ENCODE results near the gene RSBN1. TPM values are rescaled to one million over a fixed set of nuclear protein-coding genes. Genes with fewer than 3 reads are reported as not detected.

The RSBN1 gene
- polyA plus RNA-seq, 3 donors from 2014 or later: 26.4 to 30.6 (median 30.2) TPM

GRCh38 chr1:113786069-113786468, 26.2 kb downstream of the RSBN1 start:
- peaks cover 20 to 58% of the 10 kb centered on the region in 2 donors for H3K4me1 Mint-ChIP-seq
- H3K4me3 Mint-ChIP-seq: no peak overlapping the region

DNA sequence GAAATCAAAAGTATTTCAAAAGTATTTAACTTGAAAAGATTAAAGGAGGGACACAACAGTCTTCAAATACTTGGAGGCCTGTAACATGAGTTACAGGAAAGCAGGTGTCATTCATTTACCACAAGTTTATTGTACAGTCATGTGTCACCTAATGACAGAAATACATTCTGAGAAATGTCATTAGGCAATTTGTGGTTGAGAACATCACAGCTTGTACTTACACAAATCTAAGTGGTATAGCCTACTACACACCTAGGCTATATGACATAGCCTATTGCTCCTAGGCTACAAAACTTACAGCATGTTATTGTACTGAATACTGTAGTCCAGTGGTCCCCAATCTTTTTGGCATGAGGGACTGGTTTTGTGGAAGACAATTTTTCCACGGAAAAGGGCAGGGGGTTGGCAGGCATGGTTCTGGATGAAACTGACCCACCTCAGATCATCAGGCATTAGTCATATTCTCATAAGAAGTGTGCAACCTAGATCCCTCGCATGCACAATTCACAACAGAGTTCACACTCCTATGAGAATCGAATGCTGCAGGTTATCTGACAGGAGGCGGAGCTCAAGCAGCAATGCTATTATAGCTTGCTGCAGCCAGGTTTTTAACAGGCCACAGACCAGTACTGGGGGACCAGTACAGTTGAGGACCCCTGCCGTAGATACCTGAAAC, 28.0 kb downstream of the RSBN1 start:
- no peaks in the 10 kb centered on the region for H3K36me3 Mint-ChIP-seq

More at GRCh38 chr1:113786069-113786468, 26.2 kb downstream of the RSBN1 start:
- no peaks in the 10 kb centered on the region for H3K9me3 Mint-ChIP-seq
- peaks cover 0 to 4% (median 0%) of the 10 kb centered on the region in 3 donors for H3K36me3 Mint-ChIP-seq
- DNase-seq: no peak
- peak overlapping the region in 2 of 6 donors; percentile 21 to 39 for H3K27ac Mint-ChIP-seq
- H3K27me3 Mint-ChIP-seq (ENCODE audit: low read depth in 3 of 3): no peaks in the 10 kb centered on the region

DNA sequence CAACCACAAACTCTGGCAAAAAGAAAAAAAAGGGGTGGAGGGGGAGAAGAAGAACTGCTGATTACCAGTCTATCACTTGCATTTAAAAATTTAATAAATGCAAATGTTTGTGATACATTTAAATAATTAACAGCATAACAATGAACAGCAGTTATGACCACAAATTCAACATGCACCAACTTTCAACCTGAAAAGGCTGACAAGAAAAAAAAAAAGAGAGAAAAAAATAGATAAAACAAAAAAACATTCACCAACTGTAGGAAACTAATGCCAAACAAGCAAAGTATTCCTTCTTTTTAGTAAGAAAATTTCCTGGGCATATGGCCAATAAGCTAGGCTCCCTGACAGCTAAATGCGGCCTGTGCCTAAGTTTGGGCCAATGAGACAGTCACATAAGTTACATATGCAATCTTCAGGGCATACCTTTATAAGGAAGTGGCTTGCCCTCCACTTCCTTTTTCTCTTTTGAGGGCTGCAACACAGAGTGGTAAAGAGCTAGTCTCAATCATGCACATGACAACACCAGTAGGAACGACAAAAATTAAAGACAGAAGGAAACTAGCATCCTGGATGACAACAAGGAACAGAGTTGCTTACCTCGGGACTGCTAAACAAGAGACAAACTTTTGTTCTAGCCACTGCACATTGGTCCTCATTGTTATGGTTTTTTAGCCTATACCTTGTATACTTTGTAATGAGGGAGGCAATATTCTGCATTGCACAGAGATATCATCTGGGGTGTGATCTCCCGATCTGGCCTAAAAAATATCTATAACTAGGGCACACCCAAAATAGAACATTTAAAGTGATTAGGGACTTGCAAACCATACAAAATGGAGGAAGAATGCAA, 28.8 kb downstream of the RSBN1 start:
- Mint-ChIP-seq H3K27me3 (ENCODE audit: low read depth in 3 of 3) (no peaks in the 10 kb centered on the region), H3K27ac (no peak overlapping the region), H3K9me3 (no peaks in the 10 kb centered on the region), H3K36me3 (peaks cover 0 to 3% (median 0%) of the 10 kb centered on the region in 3 donors), H3K4me3 (peak overlapping the region; percentile 62 to 80 (median 68)), H3K4me1 (peaks cover 9 to 32% of the 10 kb centered on the region in 2 donors)
- DNase-seq: peak; percentile 60 to 67 (median 62)

More for the DNA sequence above, 28.0 kb downstream of the RSBN1 start:
- no peak for DNase-seq
- no peaks in the 10 kb centered on the region for H3K27me3 Mint-ChIP-seq (ENCODE audit: low read depth in 3 of 3)
- peak overlapping the region in 2 of 6 donors; percentile 43 to 80 for H3K27ac Mint-ChIP-seq
- peaks cover 8 to 39% of the 10 kb centered on the region in 2 donors for H3K4me1 Mint-ChIP-seq
- H3K4me3 Mint-ChIP-seq: peak overlapping the region; percentile 62 to 80 (median 68)
- H3K9me3 Mint-ChIP-seq: no peaks in the 10 kb centered on the region

DNA sequence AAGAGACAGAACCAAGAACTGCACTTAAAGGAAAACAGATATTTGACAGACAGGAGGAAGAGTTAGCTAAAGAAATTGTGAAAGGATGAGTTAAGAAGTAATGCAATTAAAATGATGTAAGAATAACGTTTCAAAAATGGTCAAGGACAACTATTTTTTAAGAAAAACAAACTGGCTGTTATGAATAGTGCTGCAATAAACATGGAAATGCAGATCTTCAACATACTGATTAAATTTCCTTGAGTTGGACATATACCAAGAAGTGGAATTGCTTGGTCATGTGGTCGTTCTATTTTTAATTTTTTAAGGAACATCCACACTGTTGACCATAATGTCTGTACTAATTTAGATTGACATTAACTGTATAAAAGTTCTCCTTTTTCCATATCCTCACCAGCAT, 29.9 kb downstream of the RSBN1 start:
- Mint-ChIP-seq H3K4me1 (peaks cover 10 to 25% of the 10 kb centered on the region in 2 donors), H3K9me3 (no peaks in the 10 kb centered on the region), H3K36me3 (peaks cover 0 to 4% (median 0%) of the 10 kb centered on the region in 3 donors), H3K27ac (no peak overlapping the region), H3K4me3 (no peak overlapping the region), H3K27me3 (ENCODE audit: low read depth in 3 of 3) (no peaks in the 10 kb centered on the region)
- no peak for DNase-seq

DNA sequence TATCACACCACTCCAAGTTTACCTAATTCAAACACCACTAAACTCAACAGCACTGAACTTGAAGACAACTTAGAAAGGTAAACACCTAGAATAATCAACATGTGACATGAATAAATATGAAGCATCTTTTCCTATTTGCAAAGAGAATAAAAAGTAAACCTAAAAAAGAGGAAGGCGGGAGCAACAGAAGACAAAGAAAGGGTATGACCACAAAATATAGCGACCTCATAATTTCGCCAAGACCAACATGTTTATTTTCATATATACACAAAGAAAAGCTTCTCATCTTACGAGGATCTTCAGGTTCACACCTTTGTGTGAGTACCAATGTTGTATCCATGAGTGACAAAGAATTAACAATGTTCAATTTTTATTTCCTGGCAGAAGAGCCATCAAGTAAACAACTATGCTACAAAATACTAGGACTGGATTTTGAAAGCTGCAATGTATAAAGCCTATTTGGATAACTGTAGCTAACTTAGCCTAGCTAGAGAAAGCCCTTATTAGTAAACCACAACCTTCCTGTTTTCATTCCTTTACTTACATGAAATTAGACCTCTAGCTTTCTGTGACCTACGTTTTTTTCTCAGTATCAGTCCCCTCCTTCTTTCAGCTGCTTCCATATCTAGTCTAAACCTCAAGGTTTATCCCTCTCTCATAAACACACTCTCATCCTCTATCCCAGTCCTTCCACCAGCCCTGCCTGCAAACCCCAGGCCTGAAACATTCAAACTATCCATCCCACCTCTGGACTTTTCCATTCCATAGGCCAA, 31.7 kb downstream of the RSBN1 start:
- H3K4me3 Mint-ChIP-seq: no peak overlapping the region
- H3K4me1 Mint-ChIP-seq: peaks cover 7 to 9% of the 10 kb centered on the region in 2 donors
- DNase-seq: no peak
- no peaks in the 10 kb centered on the region for H3K27me3 Mint-ChIP-seq (ENCODE audit: low read depth in 3 of 3)
- peaks cover 0 to 11% (median 11%) of the 10 kb centered on the region in 3 donors for H3K36me3 Mint-ChIP-seq
- H3K27ac Mint-ChIP-seq: no peak overlapping the region
- no peaks in the 10 kb centered on the region for H3K9me3 Mint-ChIP-seq

DNA sequence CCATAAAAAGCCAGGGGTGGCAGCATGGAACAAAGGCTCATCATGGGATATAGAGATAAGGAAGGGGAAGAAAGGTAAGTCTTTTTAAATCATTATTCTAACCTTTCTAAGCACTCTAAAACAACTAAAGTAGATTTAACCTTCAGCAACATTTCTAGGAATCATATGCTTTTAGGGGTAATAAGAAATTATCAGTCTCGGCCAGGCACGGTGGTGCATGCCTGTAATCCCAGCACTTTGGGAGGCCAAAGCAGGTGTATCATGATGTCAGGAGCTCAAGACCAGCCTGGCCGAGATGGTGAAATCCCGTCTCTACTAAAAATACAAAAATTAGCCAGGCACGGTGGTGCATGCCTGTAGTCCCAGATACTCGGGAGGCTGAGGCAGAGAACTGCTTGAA, 32.7 kb downstream of the RSBN1 start:
- Mint-ChIP-seq H3K36me3 (peaks cover 0 to 14% (median 11%) of the 10 kb centered on the region in 3 donors), H3K27me3 (ENCODE audit: low read depth in 3 of 3) (no peaks in the 10 kb centered on the region), H3K9me3 (no peaks in the 10 kb centered on the region), H3K4me3 (no peak overlapping the region), H3K27ac (peak overlapping the region in 1 of 6 donors; percentile 82), H3K4me1 (peaks cover 4 to 7% of the 10 kb centered on the region in 2 donors)
- DNase-seq: no peak

GRCh38 chr1:113777561-113777960, 34.7 kb downstream of the RSBN1 start:
- Mint-ChIP-seq H3K4me3 (no peak overlapping the region), H3K27me3 (ENCODE audit: low read depth in 3 of 3) (peaks cover 0 to 1% (median 0%) of the 10 kb centered on the region in 3 donors), H3K9me3 (no peaks in the 10 kb centered on the region), H3K27ac (no peak overlapping the region), H3K4me1 (peaks cover 4 to 7% of the 10 kb centered on the region in 2 donors), H3K36me3 (peaks cover 5 to 17% (median 15%) of the 10 kb centered on the region in 3 donors)
- DNase-seq: no peak

- no peak overlapping the region for H3K4me3 Mint-ChIP-seq
- peaks cover 0 to 1% (median 0%) of the 10 kb centered on the region in 3 donors for H3K27me3 Mint-ChIP-seq (ENCODE audit: low read depth in 3 of 3)
- peak overlapping the region in 1 of 6 donors; percentile 2 for H3K27ac Mint-ChIP-seq
- peaks cover 9 to 30% of the 10 kb centered on the region in 2 donors for H3K4me1 Mint-ChIP-seq
- no peak for DNase-seq
- H3K36me3 Mint-ChIP-seq: peaks cover 11 to 28% (median 25%) of the 10 kb centered on the region in 3 donors
- H3K9me3 Mint-ChIP-seq: no peaks in the 10 kb centered on the region
Observed at GRCh38 chr1:113770031-113770430, 42.2 kb downstream of the RSBN1 start.

GRCh38 chr1:113769601-113769970, 42.7 kb downstream of the RSBN1 start:
- Mint-ChIP-seq H3K4me1 (peaks cover 9 to 30% of the 10 kb centered on the region in 2 donors), H3K9me3 (no peaks in the 10 kb centered on the region), H3K27me3 (ENCODE audit: low read depth in 3 of 3) (peaks cover 0 to 1% (median 0%) of the 10 kb centered on the region in 3 donors), H3K36me3 (peaks cover 11 to 31% (median 25%) of the 10 kb centered on the region in 3 donors), H3K27ac (peak overlapping the region in 2 of 6 donors; percentile 10 to 15), H3K4me3 (no peak overlapping the region)
- no peak for DNase-seq

DNA sequence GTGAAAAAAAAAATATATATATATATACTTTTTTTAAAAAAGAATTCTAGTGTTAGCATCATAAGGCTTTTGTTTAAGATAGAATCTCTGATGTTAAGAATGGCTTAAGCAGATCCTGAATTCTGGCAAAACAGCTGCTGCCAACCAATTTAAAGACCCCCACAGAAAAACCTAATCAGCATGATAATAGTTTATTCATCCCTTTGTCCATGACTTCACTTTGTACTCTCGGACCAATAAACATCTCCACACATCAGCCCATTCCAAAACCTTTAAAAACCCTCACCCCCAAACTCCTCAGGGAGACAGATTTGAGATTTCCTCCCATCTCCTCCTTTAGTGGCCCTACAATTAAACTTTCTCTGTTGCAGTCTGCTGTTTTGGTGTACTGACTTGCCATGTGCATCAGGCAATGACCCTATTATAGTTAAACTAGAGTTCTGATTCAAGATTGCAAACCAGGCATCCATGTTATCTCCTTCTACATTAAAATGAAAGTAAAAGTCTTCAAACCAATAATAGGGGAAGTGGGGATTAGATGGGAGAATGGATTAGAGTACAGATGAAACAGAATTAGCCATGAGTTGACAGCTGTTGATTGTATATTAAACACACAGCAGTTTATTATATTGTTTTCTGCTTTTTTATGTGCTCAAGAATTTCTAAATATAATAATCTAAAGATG, 43.2 kb downstream of the RSBN1 start:
- peaks cover 11 to 31% (median 27%) of the 10 kb centered on the region in 3 donors for H3K36me3 Mint-ChIP-seq
- H3K27ac Mint-ChIP-seq: peak overlapping the region in 4 of 6 donors; percentile 4 to 15 (median 10)
- H3K27me3 Mint-ChIP-seq (ENCODE audit: low read depth in 3 of 3): peaks cover 0 to 1% (median 0%) of the 10 kb centered on the region in 3 donors
- no peak overlapping the region for H3K4me3 Mint-ChIP-seq
- H3K4me1 Mint-ChIP-seq: peaks cover 9 to 30% of the 10 kb centered on the region in 2 donors
- H3K9me3 Mint-ChIP-seq: no peaks in the 10 kb centered on the region
- DNase-seq: no peak

GRCh38 chr1:113765306-113766230, 46.7 kb downstream of the RSBN1 start:
- DNase-seq: no peak
- H3K36me3 Mint-ChIP-seq: peaks cover 11 to 26% (median 25%) of the 10 kb centered on the region in 3 donors
- no peak overlapping the region for H3K4me3 Mint-ChIP-seq
- H3K27ac Mint-ChIP-seq: peak overlapping the region in 4 of 6 donors; percentile 4 to 72 (median 40)
- peaks cover 9 to 19% of the 10 kb centered on the region in 2 donors for H3K4me1 Mint-ChIP-seq
- H3K9me3 Mint-ChIP-seq: no peaks in the 10 kb centered on the region
- H3K27me3 Mint-ChIP-seq (ENCODE audit: low read depth in 3 of 3): peaks cover 0 to 3% (median 0%) of the 10 kb centered on the region in 3 donors

DNA sequence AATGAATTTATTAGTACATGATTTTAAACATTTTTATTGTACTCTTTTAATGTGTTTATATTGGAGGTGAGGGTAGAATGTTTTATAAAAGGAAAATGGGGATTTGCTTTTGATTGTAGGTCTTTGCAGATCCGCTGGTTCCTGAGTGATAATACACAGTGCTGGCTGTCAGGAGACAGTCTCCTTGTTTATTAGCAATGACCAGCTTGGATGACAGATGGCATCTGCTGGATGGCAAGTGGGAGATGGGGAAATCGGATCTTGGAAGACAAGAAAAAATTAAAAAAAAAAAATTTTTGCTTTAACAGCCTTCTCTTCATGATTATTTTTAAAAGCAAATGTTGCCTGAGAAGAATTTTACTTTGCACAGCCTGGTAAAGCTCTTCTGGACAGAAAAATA, 48.6 kb downstream of the RSBN1 start:
- H3K36me3 Mint-ChIP-seq: peaks cover 11 to 26% (median 25%) of the 10 kb centered on the region in 3 donors
- peaks cover 6 to 10% (median 7%) of the 10 kb centered on the region in 3 donors for H3K27me3 Mint-ChIP-seq (ENCODE audit: low read depth in 3 of 3)
- no peak overlapping the region for H3K4me3 Mint-ChIP-seq
- no peaks in the 10 kb centered on the region for H3K9me3 Mint-ChIP-seq
- no peak overlapping the region for H3K27ac Mint-ChIP-seq
- H3K4me1 Mint-ChIP-seq: peaks cover 9 to 12% of the 10 kb centered on the region in 2 donors
- DNase-seq: no peak

Measured in immature natural killer cell (primary cell).